Tibial nerve (tissue), 4 donors: ENCODE results near the gene SLC25A22. TPM values are rescaled to one million over a fixed set of nuclear protein-coding genes. Genes with fewer than 3 reads are reported as not detected.

Experiments used
- DNase-seq, 2 donors: peaks; one replicate each; pipeline ENCODE4 v3.0.0-alpha.2; 2019; ENCODE audit warnings: low spot score in 2 of 2
- H3K27ac ChIP-seq, 4 donors: fragments of 200-600 bp; sonication (generic) in 3 of 4; one replicate each; pipeline ENCODE4 v1.5.1; 2017 to 2019; ENCODE audit warnings: mild to moderate bottlenecking in 1 of 4
- H3K27me3 ChIP-seq, 2 donors: fragments of 200-600 bp; sonication (generic) in 1 of 2; one replicate each; pipeline versions ENCODE4 v1.5.1 to v1.6.0; 2017 to 2019
- H3K36me3 ChIP-seq, 3 donors: fragments of 200-600 bp; sonication (generic); one replicate each; pipeline ENCODE4 v1.5.1; 2018 to 2019
- H3K4me1 ChIP-seq, 4 donors: fragments of 200-600 bp; sonication (generic) in 3 of 4; one replicate each; pipeline ENCODE4 v1.5.1; 2017 to 2019
- H3K4me3 ChIP-seq, 4 donors: fragments of 200-600 bp; sonication (generic) in 3 of 4; one replicate each; pipeline ENCODE4 v1.5.1; 2017 to 2019; ENCODE audit warnings: mild to moderate bottlenecking in 1 of 4, moderate library complexity in 1 of 4
- H3K9me3 ChIP-seq, 4 donors: fragments of 200-600 bp; sonication (generic) in 3 of 4; one replicate each; pipeline ENCODE4 v1.5.1; 2017 to 2019
- EP300 ChIP-seq, 2 donors: sonication (generic); formaldehyde crosslinking; IDR thresholded peaks; one replicate each; pipeline ENCODE4 v1.6.1; 2017; ENCODE audit warnings: antibody characterized with exemption in 2 of 2, mild to moderate bottlenecking in 1 of 2
- POLR2A ChIP-seq, 2 donors: fragments of 450-650 bp; IDR thresholded peaks; one replicate each; pipeline ENCODE4 v1.6.1; 2017; ENCODE audit warnings: antibody characterized with exemption in 2 of 2, mild to moderate bottlenecking in 2 of 2, moderate library complexity in 2 of 2
- WGBS, 2 donors: methylation state at CpG; one replicate each; pipeline ENCODE4 v1.1.5; 2018; 5-methylcytosine and 5-hydroxymethylcytosine counted together
- total RNA-seq, 4 donors: library from RNA; depleted of rRNA; stranded (reverse); fragments of >200 nt; gene quantifications; one replicate each; pipeline ENCODE4 v1.1.0, GENCODE V29; 2016
- TF ChIP-seq, protein P1 (sequence below), 5 experiments: fragments of 200-600 bp in 3 of 5; fragments of 450-650 bp in 2 of 5; sonication (generic) in 3 of 5; IDR thresholded peaks; one replicate each; pipeline ENCODE4 v1.5.1; 2016 to 2019; ENCODE audit warnings: antibody characterized with exemption in 5 of 5, mild to moderate bottlenecking in 3 of 5, moderate library complexity in 2 of 5

Gene SLC25A22
- total RNA-seq, 4 donors from 2014 or later = 8.0 to 17.5 (median 10.0) TPM

DNA sequence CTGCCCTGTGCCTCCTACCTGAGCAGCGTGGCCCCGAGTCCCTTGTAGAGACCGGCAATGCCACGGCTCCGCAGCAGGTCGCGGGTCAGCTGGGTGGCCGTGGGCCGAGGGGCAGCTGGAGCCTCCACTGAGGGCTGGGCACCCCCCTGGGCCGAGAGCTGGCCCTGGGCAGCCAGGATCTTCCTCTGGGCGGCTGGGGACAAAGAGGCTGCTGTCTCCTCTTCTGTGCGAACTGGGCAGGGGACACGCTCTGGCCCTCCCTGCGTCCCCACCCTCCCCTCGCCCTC, 5.6 kb downstream of the SLC25A22 start:
- Histone ChIP-seq H3K27ac (no peak overlapping the region), H3K36me3 (peaks cover 0 to 41% (median 0%) of the 10 kb centered on the region in 3 donors), H3K9me3 (no peaks in the 10 kb centered on the region), H3K27me3 (peaks cover 0 to 33% of the 10 kb centered on the region in 2 donors), H3K4me1 (peaks cover 0 to 39% (median 18%) of the 10 kb centered on the region in 4 donors), H3K4me3 (no peak overlapping the region)
- no peak for TF ChIP-seq EP300 (IDR thresholded peaks at IDR 0.05)
- TF ChIP-seq POLR2A (IDR thresholded peaks at IDR 0.05) = no peak
- TF ChIP-seq, protein P1, sequence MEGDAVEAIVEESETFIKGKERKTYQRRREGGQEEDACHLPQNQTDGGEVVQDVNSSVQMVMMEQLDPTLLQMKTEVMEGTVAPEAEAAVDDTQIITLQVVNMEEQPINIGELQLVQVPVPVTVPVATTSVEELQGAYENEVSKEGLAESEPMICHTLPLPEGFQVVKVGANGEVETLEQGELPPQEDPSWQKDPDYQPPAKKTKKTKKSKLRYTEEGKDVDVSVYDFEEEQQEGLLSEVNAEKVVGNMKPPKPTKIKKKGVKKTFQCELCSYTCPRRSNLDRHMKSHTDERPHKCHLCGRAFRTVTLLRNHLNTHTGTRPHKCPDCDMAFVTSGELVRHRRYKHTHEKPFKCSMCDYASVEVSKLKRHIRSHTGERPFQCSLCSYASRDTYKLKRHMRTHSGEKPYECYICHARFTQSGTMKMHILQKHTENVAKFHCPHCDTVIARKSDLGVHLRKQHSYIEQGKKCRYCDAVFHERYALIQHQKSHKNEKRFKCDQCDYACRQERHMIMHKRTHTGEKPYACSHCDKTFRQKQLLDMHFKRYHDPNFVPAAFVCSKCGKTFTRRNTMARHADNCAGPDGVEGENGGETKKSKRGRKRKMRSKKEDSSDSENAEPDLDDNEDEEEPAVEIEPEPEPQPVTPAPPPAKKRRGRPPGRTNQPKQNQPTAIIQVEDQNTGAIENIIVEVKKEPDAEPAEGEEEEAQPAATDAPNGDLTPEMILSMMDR (IDR thresholded peaks at IDR 0.05) = no peak
- 64 to 66% methylated on average over 8 to 9 of the region's 15 CpGs for WGBS, 2 donors
- DNase-seq = no peak

DNA sequence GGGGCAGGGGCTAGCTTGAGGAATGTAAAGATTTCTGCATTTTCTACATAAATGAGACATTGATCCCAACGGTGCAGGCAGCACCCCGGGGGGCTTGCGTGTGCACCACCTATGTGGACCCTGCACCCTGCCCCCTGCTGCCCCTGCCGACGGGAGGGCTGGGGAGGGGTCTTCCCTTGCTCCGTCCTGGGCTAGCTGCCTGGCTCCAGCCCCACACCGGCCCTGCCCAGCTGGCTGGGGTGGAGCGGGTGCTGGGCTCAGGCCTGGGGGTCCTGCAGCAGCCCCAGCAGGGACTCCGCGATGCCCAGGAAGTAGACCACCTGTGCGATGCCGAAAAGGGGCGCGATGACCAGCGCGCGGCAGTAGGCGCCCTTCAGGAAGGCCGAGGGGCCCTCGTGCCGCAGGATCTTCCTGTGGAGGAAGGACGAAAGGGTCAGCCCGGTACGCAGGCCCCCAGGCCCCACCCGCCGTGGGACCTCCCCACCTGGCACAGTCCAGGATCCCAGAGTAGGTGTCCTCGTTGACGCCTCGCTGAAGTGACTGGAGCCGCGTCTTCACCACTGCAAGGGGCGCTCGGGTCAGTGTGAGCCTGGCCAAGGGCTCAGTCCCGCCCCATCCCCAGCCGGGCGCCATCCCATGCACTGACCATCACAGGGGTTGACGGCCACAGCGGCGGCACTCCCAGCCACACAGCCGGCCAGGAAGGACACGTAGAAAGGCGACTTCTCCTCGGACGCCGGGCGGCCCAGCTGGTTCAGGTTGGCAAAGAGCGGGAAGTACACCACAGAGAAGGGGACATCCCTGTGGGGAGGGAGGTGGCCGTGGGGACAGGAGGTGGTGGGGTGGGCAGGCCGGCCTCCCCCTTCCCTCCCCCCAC, 6.2 kb downstream of the SLC25A22 start:
- no peak overlapping the region for H3K27ac ChIP-seq
- TF ChIP-seq EP300 (IDR thresholded peaks at IDR 0.05) (no peak), POLR2A (IDR thresholded peaks at IDR 0.05) (no peak)
- TF ChIP-seq, protein P1 (IDR thresholded peaks at IDR 0.05) = no peak
- no peaks in the 10 kb centered on the region for H3K9me3 ChIP-seq
- H3K4me3 ChIP-seq = no peak overlapping the region
- peaks cover 0 to 46% (median 0%) of the 10 kb centered on the region in 3 donors for H3K36me3 ChIP-seq
- peaks cover 0 to 33% of the 10 kb centered on the region in 2 donors for H3K27me3 ChIP-seq
- H3K4me1 ChIP-seq = peaks cover 0 to 35% (median 17%) of the 10 kb centered on the region in 4 donors
- 90 to 94% methylated on average over 40 to 47 of the region's 49 CpGs for WGBS, 2 donors
- no peak for DNase-seq

DNA sequence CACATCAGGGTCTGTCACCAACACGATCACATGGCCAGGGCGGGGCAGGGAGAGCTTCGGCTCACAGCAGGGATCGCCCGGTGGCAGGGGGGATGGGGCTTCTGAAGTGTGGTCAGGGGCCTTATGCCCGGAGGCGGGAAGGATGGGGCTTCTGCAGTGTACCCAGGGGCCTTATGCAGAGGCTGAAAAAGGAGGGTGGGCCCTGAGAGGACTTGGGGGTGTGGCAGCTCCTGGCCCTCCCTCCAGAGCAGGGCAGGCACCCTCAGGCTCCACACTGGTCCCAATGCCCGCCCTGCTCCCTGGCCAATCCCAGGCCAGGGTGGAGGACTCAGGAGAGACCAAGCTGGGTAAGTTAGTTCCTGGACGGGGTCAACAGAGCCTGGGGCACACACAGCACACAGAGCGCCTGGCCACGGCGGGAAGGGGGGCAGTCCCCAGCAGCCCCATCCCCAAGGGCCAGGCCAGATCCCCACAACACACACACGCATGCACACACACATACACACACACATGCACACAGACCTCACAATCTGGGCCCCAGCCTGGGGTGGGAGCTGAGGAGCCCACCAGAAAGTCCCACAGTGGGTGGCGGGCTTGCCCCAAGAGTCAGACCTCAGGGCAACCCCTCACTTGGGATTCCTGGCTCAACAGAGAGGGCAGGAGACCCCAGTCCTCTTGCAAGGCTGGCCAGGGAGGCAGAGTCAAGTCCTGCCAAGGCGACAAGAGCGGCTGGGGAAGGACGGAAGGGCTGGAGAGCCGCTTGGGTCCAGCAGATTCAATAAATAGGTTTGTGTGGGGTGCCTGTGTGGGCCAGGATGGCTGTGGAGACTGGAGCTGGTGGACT, 7.1 kb downstream of the SLC25A22 start:
- 58 to 71% methylated on average over 16 to 18 of the region's 18 CpGs for WGBS, 2 donors
- no peak for DNase-seq
- Histone ChIP-seq H3K4me3 (no peak overlapping the region), H3K27me3 (peaks cover 0 to 33% of the 10 kb centered on the region in 2 donors), H3K27ac (no peak overlapping the region), H3K4me1 (peaks cover 0 to 27% (median 10%) of the 10 kb centered on the region in 4 donors), H3K9me3 (no peaks in the 10 kb centered on the region), H3K36me3 (peaks cover 0 to 56% (median 0%) of the 10 kb centered on the region in 3 donors)
- TF ChIP-seq POLR2A (IDR thresholded peaks at IDR 0.05) (no peak), EP300 (IDR thresholded peaks at IDR 0.05) (no peak)
- TF ChIP-seq, protein P1 (IDR thresholded peaks at IDR 0.05) = no peak

DNA sequence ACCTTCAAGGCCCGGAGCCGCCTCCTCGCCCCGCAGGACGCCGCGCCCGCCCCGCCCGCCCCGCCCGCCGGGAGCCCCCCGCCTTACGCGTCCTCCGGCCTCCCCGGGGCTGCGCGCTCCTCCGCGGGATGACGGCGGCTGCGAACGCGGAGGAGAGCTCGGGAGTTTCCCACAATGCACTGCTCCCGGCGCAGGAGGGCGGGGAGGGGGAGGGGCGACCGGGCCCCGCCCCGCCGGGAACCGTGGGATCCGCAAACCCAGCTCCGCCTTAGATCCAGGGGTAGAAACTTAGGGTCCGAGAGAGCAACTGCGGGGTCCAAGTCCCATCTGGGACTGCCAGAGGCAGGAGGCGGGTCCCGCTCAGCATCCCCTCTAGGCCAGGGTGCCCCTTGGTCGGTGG, 8.1 kb downstream of the SLC25A22 start, which contains the start of gene CEND1:
Gene CEND1 (minus strand): TSS at position 148 of the 400 bp plus-strand sequence. CDS start 1,514 bp downstream, outside the sequence.
- no peak within 1 kb of the TSS for H3K4me3 ChIP-seq
- DNase-seq = no peak
- TF ChIP-seq POLR2A (IDR thresholded peaks at IDR 0.05) = no peak
- TF ChIP-seq EP300 (IDR thresholded peaks at IDR 0.05) = no peak
- TF ChIP-seq, protein P1 (IDR thresholded peaks at IDR 0.05) = no peak
- H3K36me3 ChIP-seq = peaks cover 0 to 66% (median 0%) of the 10 kb centered on the region in 3 donors
- no peak within 1 kb of the TSS for H3K27ac ChIP-seq
- H3K4me1 ChIP-seq = peaks cover 0 to 17% (median under 1%) of the 10 kb centered on the region in 4 donors
- 0 to 9% methylated on average over 1 to 19 of the region's 44 CpGs for WGBS, 2 donors
- no peaks in the 10 kb centered on the region for H3K9me3 ChIP-seq
- H3K27me3 ChIP-seq = peaks cover 0 to 33% of the 10 kb centered on the region in 2 donors
